T-helper 17 cell (primary cell): ENCODE measurements around the gene UGT2A3. TPM values are rescaled to one million over a fixed set of nuclear protein-coding genes. Genes with fewer than 3 reads are reported as not detected.

ENCODE experiments used
- ATAC-seq: fragments of 150-1000 bp; cut with Tn5 transposase; 2 replicates; pipeline ENCODE4 v1.10.0; 2021; ENCODE audit warnings: mild to moderate bottlenecking, moderate library complexity
- DNase-seq, 3 donors: peaks; one replicate each; pipeline versions ENCODE4 v3.0.0 to v3.0.0-alpha.2; 2020 to 2021
- H3K9me3 ChIP-seq: one replicate; pipeline ENCODE4 v1.7.0; 2013; ENCODE audit warnings: low read length, mild to moderate bottlenecking; ENCODE audit not compliant: control insufficient read depth, poor library complexity, severe bottlenecking
- H3K27ac Mint-ChIP-seq: one replicate; pipeline ENCODE4 v1.8.0; 2022; ENCODE audit warnings: mild to moderate bottlenecking, moderate library complexity, mixed read lengths
- H3K27me3 Mint-ChIP-seq: one replicate; pipeline ENCODE4 v1.8.0; 2022; ENCODE audit warnings: mixed read lengths
- H3K36me3 Mint-ChIP-seq: one replicate; pipeline ENCODE4 v1.8.0; 2022; ENCODE audit warnings: low read depth, mixed read lengths
- H3K4me1 Mint-ChIP-seq: one replicate; pipeline ENCODE4 v1.8.0; 2022; ENCODE audit warnings: mild to moderate bottlenecking, mixed read lengths
- H3K4me3 Mint-ChIP-seq: one replicate; pipeline ENCODE4 v1.8.0; 2022; ENCODE audit warnings: mild to moderate bottlenecking, moderate library complexity, mixed read lengths
- total RNA-seq, 4 donors: library from RNA in 2 of 4; stranded (reverse) in 2 of 4; gene quantifications; one replicate each; pipeline ENCODE4 v1.2.3 and lab custom pipeline; 2022 to 2026

Gene UGT2A3
- total RNA-seq, 2 donors from 2014 or later, result not detected

GRCh38 chr4:68905939-68906779 is 45.4 kb downstream of the UGT2A3 start:
- Mint-ChIP-seq H3K27me3 (no peaks in the 10 kb centered on the region), H3K4me1 (no peaks in the 10 kb centered on the region), H3K4me3 (no peak overlapping the region), H3K27ac (no peak overlapping the region), H3K36me3 (no peaks in the 10 kb centered on the region)
- DNase-seq (no peak), ATAC-seq (no peak)
- H3K9me3 ChIP-seq, result no peaks in the 10 kb centered on the region

- H3K9me3 ChIP-seq, result no peaks in the 10 kb centered on the region
- Mint-ChIP-seq H3K4me1 (no peaks in the 10 kb centered on the region), H3K27ac (no peak overlapping the region), H3K4me3 (no peak overlapping the region), H3K27me3 (no peaks in the 10 kb centered on the region), H3K36me3 (no peaks in the 10 kb centered on the region)
- DNase-seq (no peak), ATAC-seq (no peak)
Measured at GRCh38 chr4:68905598-68905938, 46.0 kb downstream of the UGT2A3 start.

- Mint-ChIP-seq H3K27ac (no peak overlapping the region), H3K36me3 (no peaks in the 10 kb centered on the region), H3K27me3 (no peaks in the 10 kb centered on the region), H3K4me1 (no peaks in the 10 kb centered on the region), H3K4me3 (no peak overlapping the region)
- H3K9me3 ChIP-seq, result no peaks in the 10 kb centered on the region
- DNase-seq (no peak), ATAC-seq (no peak)
Measured at GRCh38 chr4:68904786-68905185, 46.8 kb downstream of the UGT2A3 start.

- DNase-seq, result no peak
- no peak for ATAC-seq
Measured at GRCh38 chr4:68896749-68897148, 54.9 kb downstream of the UGT2A3 start.

GRCh38 chr4:68895561-68896198 is 55.9 kb downstream of the UGT2A3 start:
- H3K9me3 ChIP-seq, result no peaks in the 10 kb centered on the region
- DNase-seq, result no peak
- H3K27ac Mint-ChIP-seq, result no peak overlapping the region
- no peaks in the 10 kb centered on the region for H3K4me1 Mint-ChIP-seq
- ATAC-seq, result no peak
- H3K27me3 Mint-ChIP-seq, result no peaks in the 10 kb centered on the region
- H3K36me3 Mint-ChIP-seq, result no peaks in the 10 kb centered on the region
- H3K4me3 Mint-ChIP-seq, result no peak overlapping the region

More at GRCh38 chr4:68896749-68897148, 54.9 kb downstream of the UGT2A3 start:
- Mint-ChIP-seq H3K27ac (no peak overlapping the region), H3K4me3 (no peak overlapping the region), H3K27me3 (no peaks in the 10 kb centered on the region), H3K4me1 (no peaks in the 10 kb centered on the region), H3K36me3 (no peaks in the 10 kb centered on the region)
- H3K9me3 ChIP-seq, result no peaks in the 10 kb centered on the region

GRCh38 chr4:68892861-68893260 is 58.7 kb downstream of the UGT2A3 start:
- DNase-seq, result no peak
- Mint-ChIP-seq H3K4me3 (no peak overlapping the region), H3K27me3 (no peaks in the 10 kb centered on the region), H3K4me1 (no peaks in the 10 kb centered on the region), H3K27ac (no peak overlapping the region), H3K36me3 (no peaks in the 10 kb centered on the region)
- H3K9me3 ChIP-seq, result no peaks in the 10 kb centered on the region
- no peak for ATAC-seq

GRCh38 chr4:68891678-68892077 is 59.9 kb downstream of the UGT2A3 start:
- ATAC-seq, result no peak
- H3K36me3 Mint-ChIP-seq, result no peaks in the 10 kb centered on the region
- H3K4me1 Mint-ChIP-seq, result no peaks in the 10 kb centered on the region
- H3K27ac Mint-ChIP-seq, result no peak overlapping the region
- no peak overlapping the region for H3K4me3 Mint-ChIP-seq
- no peak for DNase-seq
- no peaks in the 10 kb centered on the region for H3K27me3 Mint-ChIP-seq
- H3K9me3 ChIP-seq, result no peaks in the 10 kb centered on the region

GRCh38 chr4:68885545-68885944 is 66.1 kb downstream of the UGT2A3 start:
- ATAC-seq (no peak), DNase-seq (no peak)
- H3K9me3 ChIP-seq, result no peaks in the 10 kb centered on the region
- H3K36me3 Mint-ChIP-seq, result no peaks in the 10 kb centered on the region
- H3K27ac Mint-ChIP-seq, result no peak overlapping the region
- no peaks in the 10 kb centered on the region for H3K27me3 Mint-ChIP-seq
- no peak overlapping the region for H3K4me3 Mint-ChIP-seq
- H3K4me1 Mint-ChIP-seq, result no peaks in the 10 kb centered on the region

- Mint-ChIP-seq H3K27ac (no peak overlapping the region), H3K4me1 (no peaks in the 10 kb centered on the region), H3K27me3 (no peaks in the 10 kb centered on the region), H3K36me3 (no peaks in the 10 kb centered on the region), H3K4me3 (no peak overlapping the region)
- DNase-seq (no peak), ATAC-seq (no peak)
- no peaks in the 10 kb centered on the region for H3K9me3 ChIP-seq
Measured at GRCh38 chr4:68883870-68884269, 67.7 kb downstream of the UGT2A3 start.

Other genes with a start within 250 kb of the UGT2A3 start
- gene UGT2B10, start 135.8 kb downstream of the UGT2A3 start, total RNA-seq, result not detected
- gene UGT2B7, start 144.7 kb upstream of the UGT2A3 start, total RNA-seq, result not detected